Spinal cord (tissue), 10 donors: ENCODE data around the gene RMDN2. TPM values are rescaled to one million over a fixed set of nuclear protein-coding genes. Genes with fewer than 3 reads are reported as not detected.

Source experiments
- DNase-seq, 6 donors: peaks; one replicate each; pipeline versions ENCODE4 v3.0.0 to v3.0.0-alpha.2; 2013 to 2015; ENCODE audit warnings: low spot score in 6 of 6, low read depth in 4 of 6
- H3K27ac ChIP-seq: one replicate; pipeline ENCODE4 v1.5.1; 2013; ENCODE audit warnings: low read depth, low read length, control low read depth
- H3K27me3 ChIP-seq: one replicate; pipeline ENCODE4 v1.6.1; 2013; ENCODE audit warnings: low read length; ENCODE audit not compliant: control insufficient read depth, insufficient read depth
- H3K36me3 ChIP-seq: one replicate; pipeline ENCODE4 v1.6.1; 2013; ENCODE audit warnings: low read length; ENCODE audit not compliant: control insufficient read depth, insufficient read depth
- H3K4me1 ChIP-seq: one replicate; pipeline ENCODE4 v1.6.1; 2013; ENCODE audit warnings: low read length; ENCODE audit not compliant: control insufficient read depth, insufficient read depth
- H3K4me3 ChIP-seq: one replicate; pipeline ENCODE4 v1.5.1; 2013; ENCODE audit warnings: low read depth, low read length, control low read depth
- H3K9me3 ChIP-seq: one replicate; pipeline ENCODE4 v1.6.1; 2013; ENCODE audit warnings: low read length; ENCODE audit not compliant: control insufficient read depth, insufficient read depth
- WGBS: methylation state at CpG from one replicate; pipeline ENCODE4 v1.1.5; 2013; ENCODE audit warnings: missing lambda C conversion rate; ENCODE audit not compliant: insufficient coverage; 5-methylcytosine and 5-hydroxymethylcytosine counted together
- polyA plus RNA-seq, 2 donors: library from polyadenylated mRNA; unstranded; fragments of 120-200 nt; gene quantifications; one replicate each; pipeline ENCODE4 v1.2.1, GENCODE V29; 2013; ENCODE audit not compliant: insufficient read length in 2 of 2
- total RNA-seq, 2 donors: library from RNA; depleted of rRNA in 1 of 2; stranded (reverse); fragments of 120-200 nt in 1 of 2; fragments of >200 nt in 1 of 2; gene quantifications; one replicate each; pipeline versions ENCODE4 v1.2.3 to v1.2.4, GENCODE V29; 2013 to 2014
- donor health status: healthy.

RMDN2 gene
- total and polyA plus RNA-seq, 4 donors = 5.4 to 16.7 (median 11.4) TPM

DNA sequence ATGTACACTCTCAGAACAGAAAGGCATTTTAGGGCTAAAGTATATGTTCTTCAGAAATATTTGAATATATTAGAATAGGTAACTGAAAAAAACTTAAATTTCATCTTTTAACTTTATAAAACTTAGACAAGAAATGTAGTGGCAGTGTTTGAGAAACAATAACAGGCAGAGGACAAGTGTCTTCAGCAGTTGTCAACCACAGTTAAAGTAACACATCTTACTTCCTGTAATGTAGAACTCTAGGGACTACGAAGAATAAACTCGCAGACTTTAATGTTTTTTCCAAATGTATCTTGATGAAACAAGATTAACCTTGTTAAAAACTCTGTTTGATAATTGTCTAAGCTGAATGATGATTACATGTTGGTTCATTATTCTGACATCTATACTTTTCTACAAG lies 50.7 kb downstream of the RMDN2 start:
- no peaks in the 10 kb centered on the region for H3K36me3 ChIP-seq
- H3K4me1 ChIP-seq = no peaks in the 10 kb centered on the region
- H3K9me3 ChIP-seq = no peaks in the 10 kb centered on the region
- H3K27me3 ChIP-seq = no peaks in the 10 kb centered on the region
- H3K27ac ChIP-seq = no peak overlapping the region
- no peak overlapping the region for H3K4me3 ChIP-seq
- no CpG with 5 or more reads among the region's 2 CpGs for WGBS
- DNase-seq = no peak

DNA sequence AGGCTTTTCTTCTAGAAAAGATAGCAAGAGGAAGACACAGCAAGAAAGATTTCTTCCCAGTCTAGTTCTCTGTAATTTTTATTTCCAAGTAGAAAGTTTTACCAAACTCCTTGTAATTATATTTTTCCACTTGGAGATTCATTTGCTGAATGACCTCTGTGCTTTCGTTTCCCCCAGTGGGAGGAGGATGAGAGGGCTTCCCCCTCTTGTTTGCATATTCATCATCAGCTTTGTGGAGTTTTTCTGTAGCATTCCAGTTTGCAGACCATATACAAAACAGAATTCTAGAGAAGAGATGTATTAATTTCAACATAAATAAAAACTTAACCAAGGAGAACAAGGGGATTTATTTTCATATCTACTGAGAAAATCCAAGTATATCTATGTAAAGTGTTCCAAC lies 51.3 kb downstream of the RMDN2 start:
- Histone ChIP-seq H3K27ac (no peak overlapping the region), H3K4me1 (no peaks in the 10 kb centered on the region), H3K27me3 (no peaks in the 10 kb centered on the region), H3K9me3 (no peaks in the 10 kb centered on the region), H3K4me3 (no peak overlapping the region), H3K36me3 (no peaks in the 10 kb centered on the region)
- no CpG with 5 or more reads among the region's 1 CpG for WGBS
- DNase-seq = no peak

DNA sequence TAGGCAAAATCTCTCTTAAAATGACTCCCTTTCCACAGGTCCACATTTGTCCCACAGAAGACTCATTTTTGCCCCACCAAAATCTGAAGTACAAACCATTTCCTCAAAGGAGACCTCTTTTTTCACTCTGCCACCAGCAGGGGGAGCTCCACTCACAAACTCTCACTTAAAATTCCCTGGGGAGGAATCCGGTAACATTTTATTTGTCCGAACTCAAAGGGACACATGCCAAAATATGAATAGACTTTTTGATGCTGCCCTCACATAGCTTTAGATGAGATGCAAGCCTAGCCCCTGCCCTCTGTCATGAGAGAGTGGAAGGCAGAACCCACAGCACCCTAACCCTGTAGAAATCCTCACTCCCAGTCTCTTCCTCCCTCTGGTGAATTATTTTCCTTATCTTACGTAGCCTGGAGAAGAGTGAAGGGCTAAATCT lies 57.1 kb downstream of the RMDN2 start:
- Histone ChIP-seq H3K4me1 (no peaks in the 10 kb centered on the region), H3K27me3 (no peaks in the 10 kb centered on the region), H3K27ac (no peak overlapping the region), H3K36me3 (no peaks in the 10 kb centered on the region), H3K4me3 (peak overlapping the region; percentile 16), H3K9me3 (no peaks in the 10 kb centered on the region)
- DNase-seq = peak; percentile 4 to 81 (median 42)
- 0% methylated on average over 2 of the region's 3 CpGs for WGBS

GRCh38 chr2:37982847-37983246 lies 57.8 kb downstream of the RMDN2 start:
- Histone ChIP-seq H3K27me3 (no peaks in the 10 kb centered on the region), H3K4me1 (no peaks in the 10 kb centered on the region), H3K9me3 (no peaks in the 10 kb centered on the region), H3K27ac (no peak overlapping the region), H3K36me3 (no peaks in the 10 kb centered on the region), H3K4me3 (no peak overlapping the region)
- 42% methylated on average over 2 of the region's 6 CpGs for WGBS
- no peak for DNase-seq

- DNase-seq = no peak
- Histone ChIP-seq H3K27me3 (no peaks in the 10 kb centered on the region), H3K4me1 (no peaks in the 10 kb centered on the region), H3K27ac (no peak overlapping the region), H3K9me3 (no peaks in the 10 kb centered on the region), H3K36me3 (no peaks in the 10 kb centered on the region), H3K4me3 (no peak overlapping the region)
- no CpG with 5 or more reads among the region's 1 CpG for WGBS
Observed at GRCh38 chr2:37983719-37984118, 58.6 kb downstream of the RMDN2 start.

- H3K4me3 ChIP-seq = no peak overlapping the region
- no peaks in the 10 kb centered on the region for H3K27me3 ChIP-seq
- WGBS = no CpG with 5 or more reads among the region's 1 CpG
- no peak overlapping the region for H3K27ac ChIP-seq
- H3K36me3 ChIP-seq = no peaks in the 10 kb centered on the region
- H3K4me1 ChIP-seq = no peaks in the 10 kb centered on the region
- H3K9me3 ChIP-seq = no peaks in the 10 kb centered on the region
- no peak for DNase-seq
Observed at GRCh38 chr2:37984176-37984575, 59.1 kb downstream of the RMDN2 start.

- Histone ChIP-seq H3K4me1 (no peaks in the 10 kb centered on the region), H3K36me3 (no peaks in the 10 kb centered on the region), H3K27me3 (no peaks in the 10 kb centered on the region), H3K4me3 (no peak overlapping the region), H3K27ac (no peak overlapping the region), H3K9me3 (no peaks in the 10 kb centered on the region)
- peak in 2 of 6 donors; percentile 8 to 38 for DNase-seq
Observed at GRCh38 chr2:37984589-37984988, 59.5 kb downstream of the RMDN2 start.

GRCh38 chr2:37985333-37985732 lies 60.2 kb downstream of the RMDN2 start:
- Histone ChIP-seq H3K27ac (no peak overlapping the region), H3K4me3 (no peak overlapping the region), H3K27me3 (no peaks in the 10 kb centered on the region), H3K36me3 (no peaks in the 10 kb centered on the region), H3K9me3 (no peaks in the 10 kb centered on the region), H3K4me1 (no peaks in the 10 kb centered on the region)
- DNase-seq = no peak
- WGBS = 70% methylated on average over 1 of the region's 1 CpG

DNA sequence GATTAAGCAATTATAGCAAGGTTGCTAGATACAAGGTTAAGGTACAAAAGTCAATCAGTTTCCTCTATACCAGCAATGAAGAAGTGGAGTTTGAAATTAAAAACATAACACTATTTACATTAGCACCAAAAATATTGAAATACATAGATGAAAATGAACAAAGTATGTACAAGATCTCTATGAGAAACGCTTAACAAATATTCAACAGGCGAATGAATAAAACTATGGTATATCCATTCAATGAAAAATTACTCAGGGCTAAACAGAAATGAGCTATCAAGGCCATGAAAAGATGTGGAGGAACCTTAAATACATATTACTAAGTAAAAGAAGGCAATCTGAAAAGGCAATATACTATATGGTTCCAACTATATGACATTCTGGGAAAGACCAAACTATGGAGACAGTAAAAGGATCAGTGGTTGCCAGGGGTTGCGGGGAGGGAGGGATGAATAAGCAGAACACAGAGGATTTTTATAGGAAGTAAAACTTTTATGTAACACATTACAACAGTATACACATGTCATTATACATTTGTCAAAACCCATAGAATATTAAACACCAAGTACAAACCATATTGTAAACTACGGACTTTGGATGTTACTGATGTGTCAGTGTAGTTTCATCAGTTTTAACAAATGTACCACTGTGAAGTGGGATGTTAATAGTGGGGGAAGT lies 62.1 kb downstream of the RMDN2 start:
- no peak overlapping the region for H3K27ac ChIP-seq
- no peak for DNase-seq
- WGBS = no CpG with 5 or more reads among the region's 4 CpGs
- H3K4me3 ChIP-seq = no peak overlapping the region
- H3K27me3 ChIP-seq = no peaks in the 10 kb centered on the region
- no peaks in the 10 kb centered on the region for H3K9me3 ChIP-seq
- no peaks in the 10 kb centered on the region for H3K36me3 ChIP-seq
- no peaks in the 10 kb centered on the region for H3K4me1 ChIP-seq

GRCh38 chr2:37992601-37993000 lies 67.5 kb downstream of the RMDN2 start:
- Histone ChIP-seq H3K36me3 (no peaks in the 10 kb centered on the region), H3K27ac (no peak overlapping the region), H3K27me3 (no peaks in the 10 kb centered on the region), H3K9me3 (no peaks in the 10 kb centered on the region), H3K4me1 (no peaks in the 10 kb centered on the region), H3K4me3 (no peak overlapping the region)
- WGBS = 95% methylated on average over 2 of the region's 3 CpGs
- no peak for DNase-seq
